Cortex of kidney (tissue), 1 donor: ENCODE measurements around the gene NAP1L1.

Source experiments
- DNase-seq: peaks from one replicate; lab custom pipeline; 2025; lab: John Stamatoyannopoulos, UW

The NAP1L1 gene

DNA sequence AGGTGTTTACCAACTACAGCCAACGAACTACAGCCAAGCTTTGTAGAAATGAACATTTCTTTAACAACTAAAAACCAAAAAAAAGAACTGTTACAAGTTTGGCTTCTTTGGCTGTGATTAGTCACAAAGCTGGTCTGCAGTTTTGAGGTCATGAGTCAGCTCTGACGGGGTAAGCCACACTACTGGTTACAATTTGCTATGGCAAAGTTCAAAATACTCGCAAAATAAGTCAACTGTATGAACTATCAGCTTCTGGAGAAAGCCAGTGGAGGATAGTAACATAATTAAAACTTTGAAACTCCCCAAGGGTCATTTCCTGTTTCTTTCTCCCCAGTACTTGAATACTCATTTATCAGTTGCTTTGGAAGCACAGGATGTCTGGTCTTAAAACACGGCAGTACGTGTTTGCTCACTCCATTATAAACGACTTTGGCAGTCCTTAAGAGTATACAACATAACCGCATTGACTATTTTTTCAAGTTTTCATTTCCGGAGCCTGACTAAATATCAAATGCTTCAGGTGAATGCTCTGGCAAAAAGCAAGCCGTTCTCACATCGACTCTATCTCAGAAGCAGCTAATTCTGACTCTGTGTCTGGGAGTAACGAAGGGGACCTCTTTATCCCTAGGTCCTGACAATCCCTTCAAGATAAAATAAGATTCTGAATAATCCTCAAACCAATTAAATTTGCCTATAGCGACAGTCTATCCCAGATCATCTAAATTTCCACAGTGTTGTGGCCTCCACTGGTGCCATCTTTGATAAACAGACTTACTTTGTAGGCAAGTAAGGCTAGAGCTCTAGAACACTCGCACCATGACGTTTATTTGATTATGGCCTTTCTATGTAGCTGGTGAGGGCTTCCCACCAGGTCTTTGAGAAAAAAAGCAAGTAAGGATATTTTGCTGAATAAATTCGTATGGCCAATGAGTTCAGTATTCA, 63.5 kb downstream of the NAP1L1 start:
- no peak for DNase-seq

DNA sequence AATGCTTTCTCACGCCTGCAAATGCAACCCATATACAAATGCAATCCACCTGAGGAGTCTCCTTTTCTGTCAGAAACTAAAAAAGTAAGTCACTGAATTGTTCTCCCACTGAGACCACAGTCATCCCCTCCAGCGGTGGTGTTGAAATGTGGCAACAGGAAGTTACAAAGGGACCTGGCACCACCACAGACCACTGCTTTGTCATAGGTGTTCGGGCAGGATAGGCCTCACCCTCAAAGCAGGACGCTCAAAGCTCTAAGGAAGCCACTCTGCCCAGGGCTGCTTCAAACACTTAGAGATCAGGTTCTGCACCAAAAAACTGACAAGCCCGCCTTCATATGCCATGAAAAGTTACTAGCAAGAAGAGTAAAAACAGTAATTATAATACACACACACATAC, 64.2 kb downstream of the NAP1L1 start:
- DNase-seq: no peak

GRCh38 chr12:76018672-76019071, 65.8 kb downstream of the NAP1L1 start:
- DNase-seq: no peak

GRCh38 chr12:76018111-76018510, 66.4 kb downstream of the NAP1L1 start:
- DNase-seq: no peak

DNA sequence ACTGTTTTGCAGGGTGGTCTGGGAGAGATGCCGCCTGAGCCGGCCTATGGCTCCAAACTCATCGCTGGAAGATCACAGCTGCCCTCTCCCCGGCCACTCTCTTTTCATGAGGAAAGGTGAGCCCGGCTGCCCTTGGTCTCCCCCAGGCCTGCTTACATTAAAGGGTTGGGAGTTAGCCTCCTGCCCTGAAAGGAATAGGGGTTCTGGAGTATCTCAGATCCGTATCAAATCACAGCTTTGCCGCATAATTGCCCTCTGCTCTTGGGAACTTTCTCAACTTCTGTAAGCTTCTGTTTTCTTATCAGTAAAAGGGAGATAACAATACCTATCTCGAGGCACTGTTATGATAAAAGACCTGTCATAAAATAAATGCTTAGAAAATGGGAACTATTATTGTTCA, 70.5 kb downstream of the NAP1L1 start:
- DNase-seq: no peak

DNA sequence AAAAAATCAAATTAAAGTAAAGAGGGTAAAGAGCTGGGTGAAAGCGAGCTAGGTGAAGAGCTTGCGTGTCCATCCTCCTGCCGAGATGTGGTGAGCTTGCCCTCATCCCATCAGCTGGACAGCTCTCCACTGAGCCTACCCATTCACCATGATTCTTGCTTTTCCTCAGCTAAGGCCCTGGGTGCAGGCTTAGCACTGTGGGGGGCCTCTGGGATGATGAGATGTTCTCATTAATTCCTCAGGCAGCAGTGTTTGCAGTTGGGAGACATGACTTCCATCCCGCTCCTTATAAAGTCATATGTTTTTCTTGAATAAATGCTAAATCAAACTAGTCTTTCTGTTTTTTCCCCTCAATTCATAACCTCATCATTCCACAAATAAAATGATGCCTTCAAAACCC, 70.9 kb downstream of the NAP1L1 start:
- DNase-seq: no peak

DNA sequence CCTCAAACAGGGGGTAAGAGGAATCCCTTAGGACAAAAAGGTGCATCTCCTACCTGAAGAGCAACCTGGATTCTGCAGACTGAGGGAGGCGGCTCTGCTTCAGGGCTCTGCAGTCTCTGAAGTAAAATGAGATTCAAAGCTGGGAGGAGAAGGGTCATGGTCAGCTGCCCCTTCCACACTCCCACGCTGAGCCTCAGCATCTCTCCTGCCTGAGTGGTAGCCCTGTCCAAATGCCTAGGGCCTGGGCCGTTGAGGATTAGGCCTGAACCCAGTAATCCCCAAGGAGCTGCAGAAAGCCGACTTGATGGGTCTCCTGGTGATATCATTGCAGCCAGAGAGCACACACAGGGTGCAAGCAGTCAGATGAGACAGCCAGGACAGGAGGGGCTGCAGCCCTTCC, 71.8 kb downstream of the NAP1L1 start:
- DNase-seq: no peak

DNA sequence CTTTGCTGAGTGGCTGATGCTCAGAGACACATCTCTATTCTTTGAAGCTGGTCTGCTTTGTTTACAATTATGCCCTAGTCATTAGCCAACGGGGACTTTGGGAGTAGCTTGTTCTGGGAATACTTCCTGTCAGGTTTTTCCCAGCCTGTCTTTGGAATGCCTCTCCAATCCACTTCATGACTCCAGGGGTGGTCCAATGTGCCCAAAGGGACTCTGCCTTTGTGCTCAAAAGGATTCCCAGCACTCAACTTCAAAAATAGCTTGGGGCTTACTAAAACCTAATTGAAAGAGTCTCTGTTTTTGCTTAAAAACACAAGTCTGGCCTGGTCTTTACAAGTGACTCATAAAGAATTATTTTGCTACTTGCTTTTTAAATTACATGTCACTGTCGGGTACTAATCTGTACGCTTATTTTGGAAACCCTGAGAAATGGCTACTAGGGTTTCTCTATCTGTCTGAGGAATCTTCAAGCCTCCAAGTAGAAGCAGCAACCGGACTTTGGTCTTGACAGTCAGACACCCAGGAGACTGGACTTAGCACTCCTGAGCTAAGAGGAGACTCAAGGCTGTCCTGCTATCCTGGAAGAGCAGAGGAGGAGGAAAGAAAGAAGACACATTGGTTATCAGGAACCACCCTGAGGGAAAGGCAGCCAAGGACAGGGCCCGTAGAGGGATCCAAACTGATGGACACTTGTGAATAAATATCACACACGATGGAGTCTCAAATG, 73.6 kb downstream of the NAP1L1 start:
- no peak for DNase-seq

DNA sequence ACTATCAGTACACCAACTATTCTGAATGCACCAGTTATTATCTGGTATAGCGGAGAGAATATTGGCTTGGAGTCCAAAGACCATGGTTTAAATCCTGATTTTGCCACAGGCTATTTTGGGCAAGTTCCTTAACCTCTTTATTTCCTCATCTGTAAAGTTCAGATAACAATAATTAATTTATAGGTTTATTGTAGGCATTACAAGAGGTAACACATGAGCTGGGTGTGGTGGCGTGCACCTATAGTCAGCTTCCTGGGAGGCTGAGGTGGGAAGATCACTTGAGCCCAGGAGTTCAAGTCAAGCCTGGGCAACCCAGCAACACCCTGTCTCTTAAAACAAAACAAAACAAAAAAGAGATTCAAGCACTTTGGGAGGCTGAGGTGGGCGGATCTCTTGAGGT, 76.1 kb downstream of the NAP1L1 start:
- DNase-seq: no peak

DNA sequence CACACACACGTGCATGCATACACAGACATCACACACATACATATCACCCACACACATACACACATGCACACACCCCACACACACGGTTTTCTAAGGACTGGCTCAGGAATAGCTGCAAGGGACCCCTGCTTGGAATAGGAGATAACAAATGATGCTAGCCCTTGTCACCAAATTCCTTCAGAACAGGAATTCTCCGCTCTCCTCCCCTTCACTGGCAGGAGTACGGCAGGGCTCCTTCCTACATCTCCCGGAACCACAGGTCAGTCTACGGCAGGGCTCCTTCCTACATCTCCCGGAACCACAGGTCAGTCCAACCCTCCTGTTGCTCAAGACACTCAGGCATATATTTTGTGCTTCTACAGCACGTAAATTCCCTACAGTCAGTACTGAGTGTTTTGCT, 76.8 kb downstream of the NAP1L1 start:
- no peak for DNase-seq

DNA sequence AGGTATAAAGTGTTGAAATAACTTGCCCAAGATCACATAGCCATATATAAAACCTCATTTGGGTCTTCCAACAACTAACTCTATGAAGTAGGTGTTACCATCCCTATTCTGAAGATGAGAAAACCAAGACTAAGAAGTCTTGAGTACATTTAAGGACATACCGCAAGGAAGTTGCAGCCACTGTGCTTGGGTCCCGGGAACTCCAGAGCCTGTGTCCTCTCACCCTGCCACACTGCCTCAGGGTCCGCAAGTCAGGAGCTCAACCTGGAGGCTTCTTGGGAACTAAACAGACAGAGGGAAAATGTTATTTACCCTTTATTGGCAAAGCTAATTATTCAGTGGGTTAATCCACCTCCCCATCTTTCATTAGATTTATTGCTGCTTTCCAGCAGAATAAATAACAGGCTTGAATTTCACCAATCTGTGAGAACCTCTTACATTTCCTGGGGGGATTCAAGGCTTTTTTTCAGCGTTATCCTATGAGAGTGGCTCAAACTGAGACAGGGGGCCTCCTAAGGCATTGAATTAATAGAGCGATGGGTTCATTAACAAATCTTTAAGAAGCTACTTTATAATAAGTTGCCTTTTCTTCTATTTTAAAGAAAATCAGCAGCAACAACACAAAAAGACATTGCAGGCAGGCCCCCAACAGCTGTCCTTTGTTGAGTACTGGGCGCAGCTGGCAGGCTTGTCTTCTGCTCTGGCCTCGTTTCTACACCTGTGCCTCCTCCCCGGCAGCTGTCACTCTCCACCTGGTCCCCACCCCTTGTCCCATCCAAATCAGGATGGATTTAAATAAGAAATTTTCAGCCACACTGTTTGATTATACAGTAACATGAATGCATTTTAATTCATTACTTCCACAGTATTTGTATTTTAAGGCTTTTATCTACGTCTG, 78.2 kb downstream of the NAP1L1 start:
- no peak for DNase-seq

GRCh38 chr12:76003355-76003638, 81.2 kb downstream of the NAP1L1 start:
- DNase-seq: no peak

- DNase-seq: no peak
Measured at GRCh38 chr12:76002598-76003354, 81.7 kb downstream of the NAP1L1 start.

DNA sequence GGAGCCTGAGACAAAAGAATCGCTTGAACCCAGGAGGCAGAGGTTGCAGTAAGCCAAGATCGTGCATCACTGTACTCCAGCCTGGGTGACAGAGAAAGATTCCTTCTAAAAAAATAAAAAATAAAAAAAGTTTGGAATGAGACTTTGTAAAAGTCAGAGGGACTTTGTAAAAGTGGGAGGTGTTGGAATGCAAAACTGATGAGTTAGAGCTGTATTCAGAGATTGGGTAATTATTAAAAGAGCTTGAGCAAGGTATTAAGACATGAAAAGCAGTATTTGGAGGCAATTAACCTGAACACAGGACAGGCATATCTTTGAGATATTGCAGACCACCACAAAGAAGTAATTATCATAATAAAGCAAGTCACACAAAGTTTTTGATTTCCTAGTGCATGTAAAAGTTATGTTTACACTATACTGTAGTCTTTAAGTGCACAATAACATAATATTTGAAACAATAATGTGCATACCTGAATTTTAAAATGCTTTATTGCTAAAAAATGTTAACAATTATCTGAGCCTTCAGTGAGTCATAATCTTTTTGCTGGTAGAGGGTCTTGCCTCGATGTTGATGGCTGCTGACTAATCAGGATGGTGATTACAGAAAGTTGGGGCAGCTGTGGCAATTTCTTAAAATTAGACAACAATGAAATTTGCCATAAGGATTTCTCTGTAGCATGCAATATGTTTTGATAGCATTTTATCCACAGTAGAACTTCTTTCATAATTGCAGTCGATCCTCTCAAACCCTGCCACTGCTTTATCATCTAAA, 86.0 kb downstream of the NAP1L1 start:
- no peak for DNase-seq

GRCh38 chr12:75997658-75998057, 86.8 kb downstream of the NAP1L1 start:
- DNase-seq: no peak

GRCh38 chr12:75996861-75997447, 87.5 kb downstream of the NAP1L1 start:
- DNase-seq: no peak

DNA sequence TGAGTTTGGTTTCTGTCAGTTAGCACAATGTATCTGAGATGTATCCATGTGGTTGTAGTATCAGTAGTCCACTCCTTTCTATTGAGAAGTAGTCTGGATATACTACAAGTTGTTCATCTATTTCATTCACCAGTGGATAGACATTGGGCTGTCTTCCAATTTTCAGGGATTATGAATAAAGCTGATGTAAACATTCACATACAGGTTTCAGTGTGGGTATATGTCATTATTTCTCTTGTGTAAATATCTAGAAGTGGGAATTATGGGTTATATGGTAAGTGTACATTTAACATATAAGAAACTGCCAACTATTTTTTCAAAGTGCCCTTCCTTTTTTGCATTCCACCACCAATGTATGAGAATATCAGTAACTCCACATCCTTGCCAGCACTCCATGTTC, 88.8 kb downstream of the NAP1L1 start:
- DNase-seq: no peak

- DNase-seq: no peak
Measured at GRCh38 chr12:75994069-75994740, 90.3 kb downstream of the NAP1L1 start.

DNA sequence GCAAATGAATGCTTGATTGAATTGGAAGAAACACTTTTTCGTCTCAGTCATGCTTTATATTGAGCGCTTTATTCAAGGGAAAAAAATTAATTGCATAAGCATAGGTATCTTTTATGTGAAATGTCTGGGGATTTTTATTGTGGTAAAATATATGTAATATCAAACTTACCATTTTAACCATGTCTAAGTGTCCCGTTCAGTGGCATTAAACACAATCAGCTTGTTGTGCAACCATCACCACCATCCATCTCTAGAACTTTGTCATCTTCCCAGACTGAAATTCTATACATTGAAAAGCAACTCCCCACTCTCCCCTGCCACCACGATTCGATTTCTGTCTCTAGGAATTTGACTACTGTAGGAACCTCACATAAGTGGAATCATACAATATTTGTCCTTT, 92.7 kb downstream of the NAP1L1 start:
- DNase-seq: no peak
